Spinal cord (tissue), 10 donors: ENCODE measurements around the gene ABHD6. TPM values are rescaled to one million over a fixed set of nuclear protein-coding genes. Genes with fewer than 3 reads are reported as not detected.
A peak's percentile ranks its signal among the peaks of the same experiment; 100 is the strongest.
"Not testable (repeated sequence)": the region's sequence is repeated elsewhere in the genome, so short reads cannot be mapped to it uniquely, and the experiment has no call there.

Experiments used
- DNase-seq, 6 donors: peaks; one replicate each; pipeline versions ENCODE4 v3.0.0 to v3.0.0-alpha.2; 2013 to 2015; ENCODE audit warnings: low spot score in 6 of 6, low read depth in 4 of 6
- H3K27ac ChIP-seq: one replicate; pipeline ENCODE4 v1.5.1; 2013; ENCODE audit warnings: low read depth, low read length, control low read depth
- H3K27me3 ChIP-seq: one replicate; pipeline ENCODE4 v1.6.1; 2013; ENCODE audit warnings: low read length; ENCODE audit not compliant: control insufficient read depth, insufficient read depth
- H3K36me3 ChIP-seq: one replicate; pipeline ENCODE4 v1.6.1; 2013; ENCODE audit warnings: low read length; ENCODE audit not compliant: control insufficient read depth, insufficient read depth
- H3K4me1 ChIP-seq: one replicate; pipeline ENCODE4 v1.6.1; 2013; ENCODE audit warnings: low read length; ENCODE audit not compliant: control insufficient read depth, insufficient read depth
- H3K4me3 ChIP-seq: one replicate; pipeline ENCODE4 v1.5.1; 2013; ENCODE audit warnings: low read depth, low read length, control low read depth
- H3K9me3 ChIP-seq: one replicate; pipeline ENCODE4 v1.6.1; 2013; ENCODE audit warnings: low read length; ENCODE audit not compliant: control insufficient read depth, insufficient read depth
- WGBS: methylation state at CpG from one replicate; pipeline ENCODE4 v1.1.5; 2013; ENCODE audit warnings: missing lambda C conversion rate; ENCODE audit not compliant: insufficient coverage; 5-methylcytosine and 5-hydroxymethylcytosine counted together
- polyA plus RNA-seq, 2 donors: library from polyadenylated mRNA; unstranded; fragments of 120-200 nt; gene quantifications; one replicate each; pipeline ENCODE4 v1.2.1, GENCODE V29; 2013; ENCODE audit not compliant: insufficient read length in 2 of 2
- total RNA-seq, 2 donors: library from RNA; depleted of rRNA in 1 of 2; stranded (reverse); fragments of 120-200 nt in 1 of 2; fragments of >200 nt in 1 of 2; gene quantifications; one replicate each; pipeline versions ENCODE4 v1.2.3 to v1.2.4, GENCODE V29; 2013 to 2014
- donor health status: healthy.

ABHD6 gene
- total and polyA plus RNA-seq, 4 donors = 21.5 to 22.9 (median 22.3) TPM

DNA sequence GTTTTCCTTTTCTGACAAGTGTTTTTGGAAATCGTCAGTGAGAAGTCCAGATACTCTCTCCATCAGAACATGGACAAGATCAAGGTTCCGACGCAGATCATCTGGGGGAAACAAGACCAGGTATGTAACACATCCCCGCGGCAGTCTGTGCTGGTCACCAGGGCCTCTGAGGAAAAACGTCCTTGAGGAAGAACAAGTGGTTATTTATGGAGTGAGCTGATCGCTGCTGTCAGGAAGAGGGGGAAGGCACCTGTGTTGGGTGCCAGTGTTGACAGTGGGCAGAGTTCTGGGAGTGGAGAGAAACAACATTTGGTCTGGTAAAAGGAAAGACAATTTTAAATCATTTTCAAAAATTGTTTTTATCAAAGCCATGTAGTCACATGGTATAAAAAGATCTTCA, 47.7 kb downstream of the ABHD6 start:
- no peak for DNase-seq
- Histone ChIP-seq H3K36me3 (peaks cover 39% of the 10 kb centered on the region), H3K4me1 (peaks cover 9% of the 10 kb centered on the region), H3K4me3 (no peak overlapping the region), H3K9me3 (no peaks in the 10 kb centered on the region), H3K27ac (no peak overlapping the region), H3K27me3 (no peaks in the 10 kb centered on the region)
- WGBS = 88% methylated on average over 7 of the region's 7 CpGs

DNA sequence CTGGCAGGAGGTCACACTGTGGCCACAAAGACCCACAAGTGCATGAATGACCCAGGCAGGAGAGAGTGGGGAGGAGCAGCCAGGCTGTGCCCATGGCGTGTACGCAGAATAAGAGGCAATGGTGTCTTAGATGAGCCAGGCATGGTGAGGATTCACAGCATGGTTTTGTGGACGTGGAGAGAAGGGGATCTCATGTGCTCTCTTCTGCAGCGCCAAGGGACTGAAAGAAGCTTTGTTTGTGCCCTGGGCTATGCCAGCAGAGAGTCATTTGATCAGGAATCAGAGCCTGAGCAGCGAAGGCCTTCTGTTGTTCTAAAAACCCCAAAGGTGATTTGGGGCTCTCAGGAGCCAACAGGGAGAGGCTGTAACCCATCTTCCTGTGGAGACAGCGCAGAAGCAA, 49.8 kb downstream of the ABHD6 start:
- Histone ChIP-seq H3K4me3 (no peak overlapping the region), H3K27me3 (no peaks in the 10 kb centered on the region), H3K36me3 (peaks cover 35% of the 10 kb centered on the region), H3K9me3 (no peaks in the 10 kb centered on the region), H3K4me1 (peaks cover 9% of the 10 kb centered on the region), H3K27ac (peak overlapping the region; percentile 3)
- DNase-seq = no peak
- WGBS = 57% methylated on average over 6 of the region's 6 CpGs

DNA sequence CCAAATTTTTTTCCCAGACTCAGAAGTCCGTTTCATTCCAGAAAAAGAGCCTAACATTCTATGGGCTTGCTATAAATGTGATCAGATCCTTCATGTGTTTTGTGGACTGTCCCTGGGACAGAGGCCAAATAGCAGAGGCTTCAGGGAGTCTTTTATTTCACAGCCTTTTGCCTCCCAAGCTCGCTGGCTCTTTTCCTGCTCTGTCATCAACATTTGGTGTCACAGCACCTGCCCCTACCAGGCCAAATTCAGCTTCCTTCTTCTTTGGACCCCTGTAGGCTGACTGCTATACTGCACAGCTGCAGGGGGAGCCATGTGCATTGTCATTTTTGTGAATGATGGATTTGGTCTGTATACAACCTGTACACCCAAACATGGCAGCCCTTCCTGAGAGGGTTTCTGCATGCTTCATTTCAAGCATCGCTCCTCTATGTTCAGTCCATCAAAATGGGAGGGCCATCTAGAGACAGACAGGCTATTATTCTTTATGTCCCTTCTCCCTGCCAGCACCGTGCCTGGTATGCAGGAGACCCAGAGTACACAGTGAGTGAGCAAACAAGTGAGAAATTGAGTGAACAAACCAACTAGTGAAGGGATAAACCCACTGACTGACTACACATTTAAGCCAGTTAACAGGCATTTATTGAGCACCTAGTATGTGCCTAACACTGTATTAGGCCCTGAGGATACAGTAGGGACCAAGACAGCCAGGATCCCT, 50.6 kb downstream of the ABHD6 start:
- Histone ChIP-seq H3K4me3 (no peak overlapping the region), H3K27me3 (no peaks in the 10 kb centered on the region), H3K4me1 (peaks cover 9% of the 10 kb centered on the region), H3K27ac (no peak overlapping the region), H3K36me3 (peaks cover 36% of the 10 kb centered on the region), H3K9me3 (no peaks in the 10 kb centered on the region)
- DNase-seq = peak in 3 of 6 donors; percentile 60 to 75 (median 62)
- 53% methylated on average over 2 of the region's 4 CpGs for WGBS

DNA sequence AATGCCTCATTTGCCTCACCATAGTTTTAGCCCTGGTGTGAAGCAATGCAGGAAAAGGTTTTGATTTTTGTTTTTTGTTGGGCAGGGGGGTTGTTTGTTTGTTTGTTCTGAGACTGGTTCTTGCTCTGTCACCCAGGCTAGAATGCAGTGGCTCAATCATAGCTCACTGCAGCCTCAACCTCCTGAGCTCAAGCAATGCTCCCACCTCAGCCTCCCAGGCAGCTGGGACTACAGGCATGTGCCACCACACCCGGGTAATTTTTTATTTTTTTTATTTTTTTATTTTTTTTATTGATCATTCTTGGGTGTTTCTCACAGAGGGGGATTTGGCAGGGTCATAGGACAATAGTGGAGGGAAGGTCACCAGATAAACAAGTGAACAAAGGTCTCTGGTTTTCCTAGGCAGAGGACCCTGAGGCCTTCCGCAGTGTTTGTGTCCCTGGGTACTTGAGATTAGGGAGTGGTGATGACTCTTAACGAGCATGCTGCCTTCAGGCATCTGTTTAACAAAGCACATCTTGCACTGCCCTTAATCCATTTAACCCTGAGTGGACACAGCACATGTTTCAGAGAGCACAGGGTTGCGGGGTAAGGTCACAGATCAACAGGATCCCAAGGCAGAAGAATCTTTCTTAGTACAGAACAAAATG, 51.5 kb downstream of the ABHD6 start:
- not testable (repeated sequence) for H3K4me3 ChIP-seq, H3K9me3 ChIP-seq, DNase-seq, H3K27me3 ChIP-seq, H3K27ac ChIP-seq
- Histone ChIP-seq H3K36me3 (peaks cover 36% of the 10 kb centered on the region), H3K4me1 (peaks cover 13% of the 10 kb centered on the region)
- 100% methylated on average over 1 of the region's 4 CpGs for WGBS

DNA sequence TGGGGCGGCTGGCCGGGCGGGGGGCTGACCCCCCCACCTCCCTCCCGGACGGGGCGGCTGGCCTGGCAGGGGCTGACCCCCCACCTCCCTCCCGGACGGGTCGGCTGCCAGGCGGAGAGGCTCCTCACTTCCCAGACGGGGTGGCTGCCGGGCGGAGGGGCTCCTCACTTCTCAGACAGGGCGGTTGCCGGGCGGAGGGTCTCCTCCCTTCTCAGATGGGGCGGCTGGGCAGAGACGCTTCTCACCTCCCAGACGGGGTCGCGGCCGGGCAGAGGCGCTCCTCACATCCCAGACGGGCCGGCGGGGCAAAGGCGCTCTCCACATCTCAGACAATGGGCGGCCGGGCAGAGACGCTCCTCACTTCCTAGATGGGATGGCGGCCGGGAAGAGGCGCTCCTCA, 52.9 kb downstream of the ABHD6 start:
- DNase-seq, H3K27ac ChIP-seq, H3K4me3 ChIP-seq, H3K27me3 ChIP-seq, H3K9me3 ChIP-seq: not testable (repeated sequence)
- WGBS = 80% methylated on average over 2 of the region's 33 CpGs
- peaks cover 33% of the 10 kb centered on the region for H3K36me3 ChIP-seq
- peaks cover 13% of the 10 kb centered on the region for H3K4me1 ChIP-seq

DNA sequence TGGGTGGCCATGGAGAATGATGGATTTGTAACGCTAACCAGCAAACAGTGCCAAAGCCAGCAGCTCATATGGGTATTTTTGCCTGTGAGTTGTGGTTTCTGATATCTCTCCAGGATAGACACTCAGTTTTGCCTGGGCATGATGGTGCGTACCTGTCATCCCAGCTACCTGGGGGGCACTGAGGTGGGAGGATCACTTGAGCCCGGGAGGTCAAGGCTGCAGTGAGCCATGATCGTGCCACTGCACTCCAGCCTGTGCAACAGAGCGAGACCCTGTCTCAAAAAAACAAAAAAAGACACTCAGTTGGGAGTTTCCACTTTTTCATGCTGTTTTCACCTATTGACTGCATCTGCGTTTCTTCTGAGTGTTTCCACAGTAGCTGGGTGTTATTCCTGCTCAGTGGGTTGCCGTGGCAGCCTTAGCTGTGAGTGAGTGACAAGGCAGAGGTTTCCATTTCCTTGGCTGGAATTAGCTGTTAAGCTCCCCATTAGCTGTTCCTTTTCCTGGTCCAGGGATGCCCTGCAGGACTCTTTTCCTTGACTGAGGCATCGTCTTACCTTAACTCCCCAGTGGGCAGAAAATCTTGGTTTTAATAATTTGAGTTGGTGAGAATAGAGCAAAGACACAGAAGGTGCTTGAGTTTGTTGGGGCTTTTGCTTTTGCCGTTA, 54.2 kb downstream of the ABHD6 start:
- peaks cover 27% of the 10 kb centered on the region for H3K36me3 ChIP-seq
- H3K27me3 ChIP-seq = no peaks in the 10 kb centered on the region
- H3K27ac ChIP-seq = no peak overlapping the region
- peaks cover 16% of the 10 kb centered on the region for H3K4me1 ChIP-seq
- H3K4me3 ChIP-seq = no peak overlapping the region
- H3K9me3 ChIP-seq = peaks cover 4% of the 10 kb centered on the region
- no peak for DNase-seq
- WGBS = 48% methylated on average over 7 of the region's 9 CpGs

DNA sequence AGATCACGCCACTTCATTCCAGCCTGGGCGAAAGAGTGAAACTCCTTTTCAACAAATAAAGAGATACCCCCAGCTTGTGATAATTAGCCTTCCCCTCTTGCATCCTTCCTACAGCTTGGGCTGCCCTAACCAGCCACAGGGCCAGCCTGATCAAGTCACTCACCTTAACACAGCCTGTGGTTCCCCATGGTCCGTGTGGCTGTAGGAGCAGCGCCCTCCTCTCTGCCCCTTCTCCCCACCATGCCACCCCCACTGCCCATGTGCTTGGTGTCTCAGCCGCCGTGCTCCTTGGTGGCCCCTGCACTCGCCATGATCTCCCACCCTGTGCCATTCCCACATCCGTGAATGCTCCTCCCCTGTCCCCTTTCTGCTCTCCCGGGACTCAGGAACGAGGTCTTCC, 55.3 kb downstream of the ABHD6 start:
- Histone ChIP-seq H3K9me3 (peaks cover 4% of the 10 kb centered on the region), H3K36me3 (peaks cover 21% of the 10 kb centered on the region), H3K27ac (no peak overlapping the region), H3K4me3 (no peak overlapping the region), H3K4me1 (peaks cover 7% of the 10 kb centered on the region), H3K27me3 (no peaks in the 10 kb centered on the region)
- 85% methylated on average over 10 of the region's 10 CpGs for WGBS
- DNase-seq = no peak

DNA sequence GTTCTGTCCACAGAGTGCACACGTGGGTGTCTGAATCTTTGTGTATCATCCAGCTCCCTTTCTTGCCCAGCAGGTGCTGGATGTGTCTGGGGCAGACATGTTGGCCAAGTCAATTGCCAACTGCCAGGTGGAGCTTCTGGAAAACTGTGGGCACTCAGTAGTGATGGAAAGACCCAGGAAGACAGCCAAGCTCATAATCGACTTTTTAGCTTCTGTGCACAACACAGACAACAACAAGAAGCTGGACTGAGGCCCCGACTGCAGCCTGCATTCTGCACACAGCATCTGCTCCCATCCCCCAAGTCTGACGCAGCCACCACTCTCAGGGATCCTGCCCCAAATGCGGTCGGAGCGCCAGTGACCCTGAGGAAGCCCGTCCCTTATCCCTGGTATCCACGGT, 55.9 kb downstream of the ABHD6 start:
- Histone ChIP-seq H3K36me3 (peaks cover 21% of the 10 kb centered on the region), H3K27me3 (no peaks in the 10 kb centered on the region), H3K9me3 (peaks cover 4% of the 10 kb centered on the region), H3K4me1 (peaks cover 7% of the 10 kb centered on the region), H3K27ac (no peak overlapping the region), H3K4me3 (no peak overlapping the region)
- peak in 2 of 6 donors; percentile 45 to 55 for DNase-seq
- 54% methylated on average over 9 of the region's 9 CpGs for WGBS

DNA sequence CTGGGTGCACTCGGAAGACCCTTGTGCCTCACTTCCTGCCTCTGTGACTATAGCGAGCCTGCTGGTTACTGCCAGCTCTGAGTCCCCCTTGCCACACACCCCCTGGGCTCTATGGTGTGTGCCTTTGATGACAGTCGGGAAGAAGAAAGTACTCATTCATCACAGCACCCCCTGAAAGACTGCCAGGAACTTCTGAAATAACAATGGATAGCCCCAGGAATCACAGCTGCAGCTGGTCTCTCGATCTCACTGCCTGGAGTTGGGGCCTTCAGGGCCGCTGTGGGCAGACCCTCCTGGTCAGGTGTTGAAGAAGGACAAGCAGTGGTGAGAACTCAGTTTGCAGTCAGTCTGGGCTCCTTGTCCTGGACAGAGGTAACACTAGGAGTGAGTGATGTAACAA, 58.7 kb downstream of the ABHD6 start:
- H3K27ac ChIP-seq = no peak overlapping the region
- peaks cover 14% of the 10 kb centered on the region for H3K4me1 ChIP-seq
- H3K27me3 ChIP-seq = peaks cover 4% of the 10 kb centered on the region
- peak in 2 of 6 donors; percentile 29 to 45 for DNase-seq
- H3K36me3 ChIP-seq = peaks cover 14% of the 10 kb centered on the region
- peaks cover 4% of the 10 kb centered on the region for H3K9me3 ChIP-seq
- WGBS = 8% methylated on average over 3 of the region's 5 CpGs
- no peak overlapping the region for H3K4me3 ChIP-seq
